ENCODE data around the gene CYRIA.

The CYRIA gene

GRCh38 chr2:16665748-16666448, at the start of gene CYRIA:
CYRIA (minus strand) TSS chr2:16665834; CDS start chr2:16588119, 77,715 bp downstream.
- FAIRE-seq = no peak
- no peak for DNase-seq (ENCODE audit: low spot score)

GRCh38 chr2:16713011-16713423, 47.4 kb upstream of the CYRIA start:
- DNase-seq (ENCODE audit: low spot score) (no peak), FAIRE-seq (no peak)

- DNase-seq (ENCODE audit: low spot score) (no peak), FAIRE-seq (no peak)
These were observed 44.1 kb upstream of the CYRIA start for GRCh38 chr2:16709769-16710168.

- DNase-seq (ENCODE audit: low spot score) (no peak), FAIRE-seq (no peak)
These were observed 42.5 kb upstream of the CYRIA start for GRCh38 chr2:16708173-16708572.

- DNase-seq (ENCODE audit: low spot score) = no peak
- FAIRE-seq = no peak
These were observed 41.5 kb upstream of the CYRIA start for GRCh38 chr2:16707014-16707623.

- FAIRE-seq = no peak
- no peak for DNase-seq (ENCODE audit: low spot score)
These were observed 35.1 kb upstream of the CYRIA start for GRCh38 chr2:16700551-16701259.

- DNase-seq (ENCODE audit: low spot score) (no peak), FAIRE-seq (no peak)
These were observed 28.2 kb upstream of the CYRIA start for GRCh38 chr2:16693854-16694253.

GRCh38 chr2:16691261-16691660, 25.6 kb upstream of the CYRIA start:
- no peak for FAIRE-seq
- DNase-seq (ENCODE audit: low spot score) = no peak

- DNase-seq (ENCODE audit: low spot score) (no peak), FAIRE-seq (no peak)
These were observed 22.3 kb upstream of the CYRIA start for GRCh38 chr2:16687955-16688354.

GRCh38 chr2:16687222-16687621, 21.6 kb upstream of the CYRIA start:
- FAIRE-seq (no peak), DNase-seq (ENCODE audit: low spot score) (no peak)

GRCh38 chr2:16686641-16687040, 21.0 kb upstream of the CYRIA start:
- DNase-seq (ENCODE audit: low spot score) (no peak), FAIRE-seq (no peak)

GRCh38 chr2:16685340-16685715, 19.7 kb upstream of the CYRIA start:
- DNase-seq (ENCODE audit: low spot score) (no peak), FAIRE-seq (no peak)

- DNase-seq (ENCODE audit: low spot score) (no peak), FAIRE-seq (no peak)
These were observed 19.2 kb upstream of the CYRIA start for GRCh38 chr2:16684676-16685339.

- FAIRE-seq (no peak), DNase-seq (ENCODE audit: low spot score) (no peak)
These were observed 17.9 kb upstream of the CYRIA start for GRCh38 chr2:16683576-16683975.

- FAIRE-seq = no peak
- DNase-seq (ENCODE audit: low spot score) = no peak
These were observed 16.9 kb upstream of the CYRIA start for GRCh38 chr2:16682431-16683118.

GRCh38 chr2:16680781-16681180, 15.1 kb upstream of the CYRIA start:
- DNase-seq (ENCODE audit: low spot score) (no peak), FAIRE-seq (no peak)

GRCh38 chr2:16680304-16680703, 14.7 kb upstream of the CYRIA start:
- no peak for DNase-seq (ENCODE audit: low spot score)
- FAIRE-seq = no peak

- DNase-seq (ENCODE audit: low spot score) (no peak), FAIRE-seq (no peak)
These were observed 13.3 kb upstream of the CYRIA start for GRCh38 chr2:16678964-16679363.

GRCh38 chr2:16677875-16678274, 12.2 kb upstream of the CYRIA start:
- no peak for DNase-seq (ENCODE audit: low spot score)
- FAIRE-seq = no peak

- DNase-seq (ENCODE audit: low spot score) (no peak), FAIRE-seq (no peak)
These were observed 10.1 kb upstream of the CYRIA start for GRCh38 chr2:16675781-16676180.

- DNase-seq (ENCODE audit: low spot score) (no peak), FAIRE-seq (no peak)
These were observed 8.5 kb upstream of the CYRIA start for GRCh38 chr2:16674154-16674553.

GRCh38 chr2:16671760-16672159, 6.1 kb upstream of the CYRIA start:
- DNase-seq (ENCODE audit: low spot score) (no peak), FAIRE-seq (no peak)
